ENCODE data around the gene XRCC3.

GRCh38 chr14:103702497-103703432 lies 12.5 kb downstream of the XRCC3 start:
- TF ChIP-seq, protein P1, sequence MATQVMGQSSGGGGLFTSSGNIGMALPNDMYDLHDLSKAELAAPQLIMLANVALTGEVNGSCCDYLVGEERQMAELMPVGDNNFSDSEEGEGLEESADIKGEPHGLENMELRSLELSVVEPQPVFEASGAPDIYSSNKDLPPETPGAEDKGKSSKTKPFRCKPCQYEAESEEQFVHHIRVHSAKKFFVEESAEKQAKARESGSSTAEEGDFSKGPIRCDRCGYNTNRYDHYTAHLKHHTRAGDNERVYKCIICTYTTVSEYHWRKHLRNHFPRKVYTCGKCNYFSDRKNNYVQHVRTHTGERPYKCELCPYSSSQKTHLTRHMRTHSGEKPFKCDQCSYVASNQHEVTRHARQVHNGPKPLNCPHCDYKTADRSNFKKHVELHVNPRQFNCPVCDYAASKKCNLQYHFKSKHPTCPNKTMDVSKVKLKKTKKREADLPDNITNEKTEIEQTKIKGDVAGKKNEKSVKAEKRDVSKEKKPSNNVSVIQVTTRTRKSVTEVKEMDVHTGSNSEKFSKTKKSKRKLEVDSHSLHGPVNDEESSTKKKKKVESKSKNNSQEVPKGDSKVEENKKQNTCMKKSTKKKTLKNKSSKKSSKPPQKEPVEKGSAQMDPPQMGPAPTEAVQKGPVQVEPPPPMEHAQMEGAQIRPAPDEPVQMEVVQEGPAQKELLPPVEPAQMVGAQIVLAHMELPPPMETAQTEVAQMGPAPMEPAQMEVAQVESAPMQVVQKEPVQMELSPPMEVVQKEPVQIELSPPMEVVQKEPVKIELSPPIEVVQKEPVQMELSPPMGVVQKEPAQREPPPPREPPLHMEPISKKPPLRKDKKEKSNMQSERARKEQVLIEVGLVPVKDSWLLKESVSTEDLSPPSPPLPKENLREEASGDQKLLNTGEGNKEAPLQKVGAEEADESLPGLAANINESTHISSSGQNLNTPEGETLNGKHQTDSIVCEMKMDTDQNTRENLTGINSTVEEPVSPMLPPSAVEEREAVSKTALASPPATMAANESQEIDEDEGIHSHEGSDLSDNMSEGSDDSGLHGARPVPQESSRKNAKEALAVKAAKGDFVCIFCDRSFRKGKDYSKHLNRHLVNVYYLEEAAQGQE (IDR thresholded peaks at IDR 0.05; ENCODE audit: low read depth, low read length): no peak
- TF ChIP-seq POLR2A (IDR thresholded peaks at IDR 0.05; ENCODE audit: low read depth, low read length): no peak
- no peak for TF ChIP-seq IKZF2 (IDR thresholded peaks at IDR 0.05)
- TF ChIP-seq, protein P2, sequence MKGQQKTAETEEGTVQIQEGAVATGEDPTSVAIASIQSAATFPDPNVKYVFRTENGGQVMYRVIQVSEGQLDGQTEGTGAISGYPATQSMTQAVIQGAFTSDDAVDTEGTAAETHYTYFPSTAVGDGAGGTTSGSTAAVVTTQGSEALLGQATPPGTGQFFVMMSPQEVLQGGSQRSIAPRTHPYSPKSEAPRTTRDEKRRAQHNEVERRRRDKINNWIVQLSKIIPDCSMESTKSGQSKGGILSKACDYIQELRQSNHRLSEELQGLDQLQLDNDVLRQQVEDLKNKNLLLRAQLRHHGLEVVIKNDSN (IDR thresholded peaks at IDR 0.05; ENCODE audit: borderline replicate concordance, extremely low read length, insufficient read depth, low read depth, low read length): no peak
